NCI-H345 treated with DMSO at 0.1 percent for 48 hours (cell line): Measurements from ENCODE around the gene DKK3.
"Not testable (repeated sequence)": the region's sequence is repeated elsewhere in the genome, so short reads cannot be mapped to it uniquely, and the experiment has no call there.

Source experiments
- DNase-seq: peaks from one replicate; lab custom pipeline; 2025; ENCODE audit not compliant: unreplicated experiment; lab: John Stamatoyannopoulos, UW

Gene DKK3

DNA sequence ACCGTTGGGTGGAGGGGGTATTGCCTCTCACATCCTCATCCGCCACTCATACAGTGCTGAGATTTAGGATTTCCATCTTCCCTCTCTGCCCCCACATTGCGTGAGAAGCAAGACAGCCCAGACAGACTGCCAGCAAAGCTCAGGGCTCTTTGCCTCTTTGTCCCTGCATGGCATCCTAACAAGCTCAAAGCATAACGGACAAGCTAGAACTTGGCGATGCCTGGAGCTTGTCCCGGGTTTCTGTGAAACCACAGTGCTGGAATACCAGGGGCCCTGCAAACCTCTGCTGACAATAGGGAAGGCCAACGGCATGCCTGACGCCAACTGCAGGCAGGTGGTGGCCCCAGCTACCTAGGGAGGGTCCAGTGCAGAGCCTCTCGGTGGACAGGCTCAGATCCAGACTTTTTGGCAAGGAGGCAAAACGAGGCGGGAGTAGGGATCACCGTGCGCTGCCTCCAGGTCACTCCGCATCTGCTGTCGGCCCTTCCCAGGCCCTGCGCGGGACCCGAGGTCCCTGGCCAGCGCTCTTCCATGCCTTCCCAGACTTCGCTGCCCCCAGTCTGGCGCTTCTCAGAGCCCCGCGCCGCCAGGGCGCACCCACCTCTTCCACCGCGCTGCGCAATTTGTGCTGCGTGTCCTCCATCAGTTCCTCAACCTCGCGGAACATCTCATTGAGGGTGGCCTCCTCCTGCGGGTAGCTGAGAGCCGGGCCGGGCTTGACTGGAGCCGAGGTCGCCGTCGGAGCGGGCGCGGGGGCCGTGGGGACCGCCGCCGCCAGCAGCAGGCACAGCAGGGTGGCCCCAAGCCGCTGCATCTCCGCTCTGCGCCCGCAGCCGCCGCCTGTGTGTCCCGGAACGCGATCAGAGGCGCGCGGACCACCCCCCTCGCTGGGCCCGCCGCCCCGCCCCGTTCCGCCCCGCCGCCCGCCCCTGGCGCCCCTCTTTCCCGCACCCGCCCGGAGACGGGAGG is at the start of gene DKK3:
Gene DKK3 (minus strand): TSS at position 858 of the 969 bp plus-strand sequence. CDS start 44 bp downstream, at position 814.
- DNase-seq, result no peak

DNA sequence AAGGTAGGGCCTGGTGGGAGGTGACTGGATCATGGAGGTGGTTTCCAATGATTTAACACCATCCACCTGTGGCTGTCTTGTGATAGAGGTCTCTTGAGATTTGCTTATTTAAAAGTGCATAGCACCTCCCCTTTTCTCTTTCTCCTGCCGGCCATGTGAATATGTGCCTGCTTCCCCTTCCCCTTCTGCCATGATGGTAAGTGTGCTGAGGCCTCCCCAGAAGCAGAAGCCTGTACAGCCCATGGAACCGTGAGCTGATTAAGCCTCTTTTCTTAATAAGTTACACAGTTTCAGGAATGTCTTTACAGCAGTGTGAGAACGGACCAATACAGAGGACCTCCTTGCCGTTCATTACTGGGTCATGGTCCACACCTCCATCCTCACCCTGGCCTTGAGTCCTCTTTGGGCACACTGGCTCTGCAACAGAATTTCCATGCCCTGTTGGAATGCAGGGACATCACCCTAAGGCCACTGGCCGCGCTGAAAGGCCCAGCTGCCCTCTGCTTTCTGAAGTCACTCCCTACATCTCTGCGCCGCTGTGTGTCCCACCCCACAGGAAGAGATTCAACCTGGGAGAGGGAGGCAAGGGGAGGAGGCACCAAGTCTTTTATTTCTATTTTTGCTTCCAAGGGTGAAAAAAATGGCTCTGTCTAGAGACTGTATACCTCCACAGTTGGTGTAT is 49.0 kb upstream of the DKK3 start:
- no peak for DNase-seq

- no peak for DNase-seq
Measured at GRCh38 chr11:12056119-12056518, 47.7 kb upstream of the DKK3 start.

DNA sequence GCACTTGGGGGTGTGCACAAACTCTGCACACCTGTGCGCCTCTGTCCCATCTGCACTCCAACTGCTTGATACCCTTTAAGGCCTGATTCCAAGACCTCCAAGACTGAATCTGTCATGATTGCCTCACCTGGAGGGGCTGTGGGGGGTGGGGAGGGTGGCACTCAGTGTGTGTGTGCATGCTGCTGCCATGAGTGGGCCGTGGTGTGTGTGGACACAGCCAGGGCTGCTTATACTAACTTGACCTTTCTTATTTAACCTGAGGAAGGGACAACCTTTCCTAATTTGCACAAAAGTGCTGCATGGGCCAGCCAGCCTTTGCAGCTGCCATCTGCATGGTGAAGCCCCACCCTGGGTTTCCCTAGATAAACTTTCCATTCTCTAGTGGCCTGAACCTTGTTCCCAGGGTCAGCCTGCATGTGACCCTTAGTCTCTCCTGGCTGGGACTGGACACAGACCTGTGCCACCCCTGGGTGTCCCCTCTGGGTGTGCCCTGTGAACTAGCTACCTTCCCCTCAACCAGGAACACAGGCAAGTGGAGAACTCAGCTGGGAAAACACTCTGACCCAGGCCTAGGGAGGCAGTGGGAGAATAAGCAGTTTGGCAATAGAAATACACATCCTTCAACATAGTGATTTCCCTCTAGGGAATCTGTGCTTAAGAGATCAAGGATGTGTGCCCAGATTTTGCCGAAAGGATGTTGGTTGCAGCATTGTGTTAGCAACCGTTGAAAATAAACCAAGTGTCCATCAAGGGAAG is 45.4 kb upstream of the DKK3 start:
- no peak for DNase-seq

GRCh38 chr11:12052676-12053605 is 44.5 kb upstream of the DKK3 start:
- DNase-seq, result no peak

- no peak for DNase-seq
Measured at GRCh38 chr11:12051287-12051662, 42.8 kb upstream of the DKK3 start.

DNA sequence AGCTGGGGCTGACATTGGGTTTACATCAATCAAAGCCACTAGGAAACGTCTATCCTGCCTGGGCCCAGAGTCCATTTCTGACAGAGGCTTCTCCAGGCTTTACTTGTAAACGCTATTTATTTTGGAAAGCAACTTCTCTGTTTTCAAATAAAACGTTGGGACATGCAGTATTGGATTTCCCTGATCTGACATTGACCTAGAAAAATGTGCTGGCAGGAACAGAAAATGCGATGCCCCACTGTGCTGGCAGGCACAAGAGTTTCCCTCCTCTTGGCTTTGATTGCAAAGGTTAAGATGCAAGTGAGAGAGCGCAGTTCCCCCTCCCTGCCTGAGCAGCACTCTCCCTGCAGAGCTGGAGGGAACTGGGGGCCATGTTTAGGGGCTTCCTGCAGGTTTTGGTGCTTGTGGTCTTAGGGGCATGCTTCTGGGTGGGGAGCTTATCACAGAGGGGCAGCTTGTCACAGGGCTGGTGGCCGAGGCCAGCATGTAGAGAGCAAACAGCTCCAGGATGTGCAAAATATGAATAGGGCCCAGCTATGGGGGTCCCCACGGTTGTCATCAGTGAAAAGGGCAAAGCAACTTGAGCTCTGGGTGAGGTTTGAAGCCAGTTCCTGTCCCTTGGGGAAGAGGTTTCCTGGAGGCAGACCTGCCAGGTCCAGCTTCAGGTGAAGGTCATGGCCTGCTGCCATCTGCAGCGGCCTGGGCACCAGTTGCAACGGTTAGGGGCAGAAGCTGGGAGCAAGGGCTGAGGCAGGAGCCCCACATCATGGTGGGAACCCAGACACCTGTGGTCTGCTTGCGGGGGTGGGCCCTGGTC is 42.3 kb upstream of the DKK3 start:
- DNase-seq, result no peak

- DNase-seq, result no peak
Measured at GRCh38 chr11:12048936-12049790, 40.7 kb upstream of the DKK3 start.

DNA sequence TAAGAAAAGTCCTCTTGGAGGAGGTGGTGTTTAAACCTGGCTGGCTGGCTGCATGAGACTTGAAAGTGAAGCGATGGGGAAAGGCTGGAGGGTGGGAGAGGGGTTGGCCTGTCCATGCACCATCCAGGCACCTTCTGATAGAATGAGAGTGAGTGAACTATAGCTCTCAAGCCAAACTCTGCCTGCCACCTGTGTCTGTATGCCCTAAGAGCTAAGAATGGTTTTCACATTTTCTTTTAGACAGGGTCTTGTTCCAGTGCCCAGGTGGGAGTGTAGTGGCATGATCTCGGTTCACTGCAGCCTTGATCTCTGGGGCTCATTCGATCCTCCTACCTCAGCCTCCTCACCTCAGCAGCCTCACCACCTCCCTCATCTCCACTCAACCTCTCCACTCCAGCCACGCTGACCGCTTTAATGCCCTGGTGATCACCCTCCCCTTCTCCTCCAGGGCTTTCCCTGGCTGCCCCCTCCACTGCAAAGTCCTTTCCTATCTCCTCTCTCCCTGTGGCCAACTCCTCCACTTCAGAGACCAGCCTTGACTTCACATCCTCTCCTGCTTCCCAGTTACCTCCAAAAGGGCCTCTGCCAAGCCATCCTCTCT is 38.3 kb upstream of the DKK3 start:
- no peak for DNase-seq

- DNase-seq, result no peak
Measured at GRCh38 chr11:12045914-12046635, 37.6 kb upstream of the DKK3 start.

DNA sequence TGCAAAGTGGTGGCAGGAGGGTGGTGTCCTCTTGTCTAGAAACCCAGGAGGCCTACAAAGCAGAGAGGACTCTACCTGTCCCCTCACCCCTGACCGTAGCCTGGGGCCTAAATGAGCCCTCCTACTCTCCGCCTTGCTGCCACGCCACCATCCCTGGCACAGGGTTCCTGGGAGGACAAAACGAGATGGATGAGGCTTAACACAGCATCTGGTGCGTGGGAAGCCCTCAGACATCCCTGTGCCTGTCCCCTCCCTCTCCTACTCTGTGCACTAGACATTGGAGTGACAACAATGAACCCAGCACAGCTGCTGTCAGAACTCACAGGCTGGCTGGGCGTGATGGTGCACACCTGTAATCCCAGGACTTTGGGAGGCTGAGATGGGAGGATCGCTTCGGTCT is 36.4 kb upstream of the DKK3 start:
- no peak for DNase-seq

DNA sequence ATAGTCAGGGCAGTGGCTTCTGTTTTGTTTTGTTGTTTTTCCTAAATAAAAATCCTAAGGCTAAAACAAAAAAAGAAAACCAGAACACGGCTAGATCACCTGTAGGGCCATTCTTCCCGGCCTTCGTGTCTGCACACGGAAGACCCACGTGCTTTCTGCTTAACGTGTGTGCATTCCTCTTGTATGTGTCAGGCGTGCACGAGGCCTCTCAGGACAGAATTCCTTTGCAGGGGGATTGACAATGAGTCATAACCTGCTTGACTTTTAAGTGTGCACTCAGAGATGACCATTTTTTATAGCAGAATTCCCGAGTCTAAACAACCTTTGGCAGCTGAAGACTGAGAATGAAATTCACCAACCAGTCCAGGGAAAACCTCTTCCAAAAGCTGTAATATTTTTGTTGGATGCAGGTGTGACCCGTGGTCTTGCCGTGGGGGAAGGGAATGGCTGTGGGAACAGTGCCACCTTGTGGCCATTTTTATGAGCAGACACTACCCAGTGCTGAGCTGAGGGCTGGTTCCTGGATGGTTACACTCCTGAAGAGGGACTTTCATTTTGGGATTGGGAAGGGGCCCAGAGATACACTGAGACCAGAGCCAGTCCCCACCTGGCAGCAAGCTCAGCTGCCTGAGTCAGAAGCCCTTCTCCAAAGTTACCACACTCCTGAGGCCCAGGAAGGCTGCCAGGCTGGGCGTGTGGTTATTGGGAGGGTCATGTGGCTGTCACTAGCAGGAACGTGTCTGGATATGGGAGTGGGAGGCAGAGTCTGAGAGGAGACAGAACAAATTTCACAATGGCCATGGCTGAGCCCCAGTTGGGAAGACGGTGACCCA is 35.7 kb upstream of the DKK3 start:
- DNase-seq, result peak; percentile 68

- DNase-seq, result no peak
Measured at GRCh38 chr11:12043221-12043620, 34.8 kb upstream of the DKK3 start.

DNA sequence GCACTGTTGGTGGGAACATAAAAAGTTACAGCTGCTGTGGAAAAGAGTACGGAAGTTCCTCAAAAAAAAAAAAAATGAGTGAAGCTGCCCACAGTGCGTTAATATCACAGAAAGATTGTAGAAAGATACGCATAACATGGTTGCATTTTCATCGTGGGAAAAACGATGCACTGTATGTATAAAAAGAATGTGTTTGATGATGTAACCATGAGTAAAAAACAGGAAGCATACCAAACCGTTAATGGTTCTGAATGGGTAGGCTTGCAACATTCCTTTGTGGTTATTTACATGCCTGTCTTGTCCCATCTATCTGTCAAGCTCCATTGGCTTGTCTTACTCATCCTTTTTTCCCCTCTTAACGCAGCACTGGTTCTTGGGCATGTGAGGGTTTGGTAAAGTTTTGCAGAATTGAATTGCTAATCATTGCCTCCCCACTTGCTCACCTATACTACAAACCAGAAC is 33.8 kb upstream of the DKK3 start:
- no peak for DNase-seq

- DNase-seq, result not testable (repeated sequence)
Measured at GRCh38 chr11:12040719-12041118, 32.3 kb upstream of the DKK3 start.

GRCh38 chr11:12032968-12033367 is 24.5 kb upstream of the DKK3 start:
- no peak for DNase-seq
